ENCODE data around the gene RBMS1.

The RBMS1 gene

GRCh38 chr2:160318218-160318617 is 175.4 kb downstream of the RBMS1 start:
- Histone ChIP-seq H3K27ac (replicated peaks) (no peak overlapping the region), H3K27me3 (ENCODE audit: insufficient read depth, poor library complexity, severe bottlenecking) (no peaks in the 10 kb centered on the region), H3K4me3 (replicated peaks; ENCODE audit: insufficient read depth, low read length) (no peak overlapping the region)
- DNase-seq (ENCODE audit: low read depth in 1 of 2, low spot score in 1 of 2) = no peak
- TF ChIP-seq, protein P1, sequence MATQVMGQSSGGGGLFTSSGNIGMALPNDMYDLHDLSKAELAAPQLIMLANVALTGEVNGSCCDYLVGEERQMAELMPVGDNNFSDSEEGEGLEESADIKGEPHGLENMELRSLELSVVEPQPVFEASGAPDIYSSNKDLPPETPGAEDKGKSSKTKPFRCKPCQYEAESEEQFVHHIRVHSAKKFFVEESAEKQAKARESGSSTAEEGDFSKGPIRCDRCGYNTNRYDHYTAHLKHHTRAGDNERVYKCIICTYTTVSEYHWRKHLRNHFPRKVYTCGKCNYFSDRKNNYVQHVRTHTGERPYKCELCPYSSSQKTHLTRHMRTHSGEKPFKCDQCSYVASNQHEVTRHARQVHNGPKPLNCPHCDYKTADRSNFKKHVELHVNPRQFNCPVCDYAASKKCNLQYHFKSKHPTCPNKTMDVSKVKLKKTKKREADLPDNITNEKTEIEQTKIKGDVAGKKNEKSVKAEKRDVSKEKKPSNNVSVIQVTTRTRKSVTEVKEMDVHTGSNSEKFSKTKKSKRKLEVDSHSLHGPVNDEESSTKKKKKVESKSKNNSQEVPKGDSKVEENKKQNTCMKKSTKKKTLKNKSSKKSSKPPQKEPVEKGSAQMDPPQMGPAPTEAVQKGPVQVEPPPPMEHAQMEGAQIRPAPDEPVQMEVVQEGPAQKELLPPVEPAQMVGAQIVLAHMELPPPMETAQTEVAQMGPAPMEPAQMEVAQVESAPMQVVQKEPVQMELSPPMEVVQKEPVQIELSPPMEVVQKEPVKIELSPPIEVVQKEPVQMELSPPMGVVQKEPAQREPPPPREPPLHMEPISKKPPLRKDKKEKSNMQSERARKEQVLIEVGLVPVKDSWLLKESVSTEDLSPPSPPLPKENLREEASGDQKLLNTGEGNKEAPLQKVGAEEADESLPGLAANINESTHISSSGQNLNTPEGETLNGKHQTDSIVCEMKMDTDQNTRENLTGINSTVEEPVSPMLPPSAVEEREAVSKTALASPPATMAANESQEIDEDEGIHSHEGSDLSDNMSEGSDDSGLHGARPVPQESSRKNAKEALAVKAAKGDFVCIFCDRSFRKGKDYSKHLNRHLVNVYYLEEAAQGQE (IDR thresholded peaks at IDR 0.05; ENCODE audit: insufficient replicate concordance, low read depth) = no peak
- TF ChIP-seq POLR2AphosphoS5 (IDR thresholded peaks at IDR 0.05; ENCODE audit: low read depth) (no peak), GABPA (IDR thresholded peaks at IDR 0.05; ENCODE audit: low read depth) (no peak), CTCF (IDR thresholded peaks at IDR 0.05; ENCODE audit: insufficient read depth, low read length) (no peak), SPI1 (IDR thresholded peaks at IDR 0.05; ENCODE audit: borderline replicate concordance, low read depth) (no peak)

DNA sequence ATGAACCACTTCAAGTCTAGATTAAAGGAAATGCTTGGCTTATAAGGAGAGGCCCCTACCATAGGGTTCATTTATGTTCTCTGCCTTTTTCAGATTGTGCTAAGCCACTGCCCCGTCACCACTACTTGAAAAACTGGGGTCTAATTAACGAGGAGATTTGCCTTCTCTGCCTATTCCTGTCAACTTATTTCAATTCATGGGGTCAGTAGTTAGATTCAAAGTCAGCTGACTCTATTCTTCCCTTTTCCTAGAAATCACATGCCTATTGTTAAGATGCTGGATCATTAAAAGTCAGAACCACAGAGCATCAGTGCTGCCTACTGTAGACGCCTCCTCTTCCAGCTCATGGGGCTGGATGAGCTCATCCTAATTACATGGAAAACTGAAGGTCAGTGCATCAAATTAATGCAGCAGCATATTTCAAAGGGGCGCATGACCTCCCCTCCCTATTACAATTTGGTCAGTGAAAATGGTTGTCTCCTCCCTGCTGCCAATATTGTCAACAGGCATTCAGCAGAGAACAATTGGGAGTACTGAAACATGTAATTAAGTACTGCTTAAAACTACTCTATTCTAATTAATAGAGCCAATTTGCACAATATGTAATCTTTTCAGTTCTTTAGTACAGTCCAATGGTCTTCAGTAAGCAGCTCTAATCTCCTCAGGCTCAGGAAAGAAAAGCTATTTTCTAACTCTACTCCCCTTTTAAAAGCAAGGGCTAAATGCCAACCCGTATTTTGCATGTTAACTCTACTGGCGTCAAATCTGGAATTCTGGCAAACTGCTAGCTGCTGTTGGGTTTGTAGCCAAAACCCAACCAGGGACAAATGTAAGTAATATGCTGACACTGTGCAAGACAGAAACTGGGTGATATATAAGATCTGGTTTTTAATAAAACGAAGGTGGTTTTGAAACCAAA is 176.2 kb downstream of the RBMS1 start:
- Histone ChIP-seq H3K4me3 (replicated peaks; ENCODE audit: insufficient read depth, low read length) (no peak overlapping the region), H3K27ac (replicated peaks) (no peak overlapping the region), H3K27me3 (ENCODE audit: insufficient read depth, poor library complexity, severe bottlenecking) (no peaks in the 10 kb centered on the region)
- no peak for TF ChIP-seq POLR2AphosphoS5 (IDR thresholded peaks at IDR 0.05; ENCODE audit: low read depth)
- TF ChIP-seq CTCF (IDR thresholded peaks at IDR 0.05; ENCODE audit: insufficient read depth, low read length) = no peak
- no peak for TF ChIP-seq GABPA (IDR thresholded peaks at IDR 0.05; ENCODE audit: low read depth)
- TF ChIP-seq SPI1 (IDR thresholded peaks at IDR 0.05; ENCODE audit: borderline replicate concordance, low read depth) = no peak
- TF ChIP-seq, protein P1 (IDR thresholded peaks at IDR 0.05; ENCODE audit: insufficient replicate concordance, low read depth) = no peak
- DNase-seq (ENCODE audit: low read depth in 1 of 2, low spot score in 1 of 2) = no peak

GRCh38 chr2:160315337-160315736 is 178.3 kb downstream of the RBMS1 start:
- TF ChIP-seq POLR2AphosphoS5 (IDR thresholded peaks at IDR 0.05; ENCODE audit: low read depth) (no peak), GABPA (IDR thresholded peaks at IDR 0.05; ENCODE audit: low read depth) (no peak), SPI1 (IDR thresholded peaks at IDR 0.05; ENCODE audit: borderline replicate concordance, low read depth) (no peak), CTCF (IDR thresholded peaks at IDR 0.05; ENCODE audit: insufficient read depth, low read length) (no peak)
- TF ChIP-seq, protein P1 (IDR thresholded peaks at IDR 0.05; ENCODE audit: insufficient replicate concordance, low read depth) = no peak
- H3K27me3 ChIP-seq (ENCODE audit: insufficient read depth, poor library complexity, severe bottlenecking) = no peaks in the 10 kb centered on the region
- DNase-seq (ENCODE audit: low read depth in 1 of 2, low spot score in 1 of 2) = no peak
- H3K4me3 ChIP-seq (replicated peaks; ENCODE audit: insufficient read depth, low read length) = no peak overlapping the region
- no peak overlapping the region for H3K27ac ChIP-seq (replicated peaks)

Measured in HL-60 (cell line).